Gastroesophageal sphincter (tissue), 4 donors: Measurements from ENCODE around the gene CEP72. TPM values are rescaled to one million over a fixed set of nuclear protein-coding genes. Genes with fewer than 3 reads are reported as not detected.

Experiments
- ATAC-seq: fragments of 150-250 bp; one replicate; pipeline ENCODE4 v1.9.1; 2016; ENCODE audit warnings: mild to moderate bottlenecking, moderate library complexity
- H3K27ac ChIP-seq, 4 donors: fragments of 200-600 bp; sonication (generic) in 3 of 4; 1 replicate in 3 of 4; 2 replicates in 1 of 4; pipeline ENCODE4 v1.5.1; 2016 to 2019
- H3K27me3 ChIP-seq: fragments of 200-600 bp; sonication (generic); one replicate; pipeline ENCODE4 v1.5.1; 2019
- H3K36me3 ChIP-seq, 2 donors: fragments of 200-600 bp; sonication (generic); one replicate each; pipeline ENCODE4 v1.5.1; 2019; ENCODE audit warnings: control low read depth in 1 of 2
- H3K4me1 ChIP-seq, 3 donors: fragments of 200-600 bp; sonication (generic); 1 replicate in 2 of 3; 2 replicates in 1 of 3; pipeline ENCODE4 v1.5.1; 2016 to 2019; ENCODE audit warnings: control low read depth in 2 of 3
- H3K4me3 ChIP-seq, 2 donors: fragments of 200-600 bp; sonication (generic); one replicate each; pipeline ENCODE4 v1.5.1; 2019; ENCODE audit warnings: mild to moderate bottlenecking in 1 of 2, moderate library complexity in 1 of 2
- H3K9me3 ChIP-seq, 3 donors: fragments of 200-600 bp; sonication (generic); one replicate each; pipeline ENCODE4 v1.5.1; 2017 to 2019; ENCODE audit warnings: control low read depth in 2 of 3
- EP300 ChIP-seq: sonication (generic); formaldehyde crosslinking; IDR thresholded peaks from one replicate; pipeline ENCODE4 v1.6.1; 2017; ENCODE audit warnings: antibody characterized with exemption, mild to moderate bottlenecking
- POLR2A ChIP-seq, 2 donors: fragments of 450-650 bp; IDR thresholded peaks; one replicate each; pipeline ENCODE4 v1.6.1; 2017; ENCODE audit warnings: antibody characterized with exemption in 2 of 2, mild to moderate bottlenecking in 2 of 2, moderate library complexity in 1 of 2
- POLR2AphosphoS5 ChIP-seq: sonication (generic); formaldehyde crosslinking; IDR thresholded peaks from one replicate; pipeline ENCODE4 v1.6.1; 2017; ENCODE audit warnings: antibody characterized with exemption
- WGBS, 2 donors: methylation state at CpG; one replicate each; pipeline ENCODE4 v1.1.5; 2018; ENCODE audit warnings: low coverage in 1 of 2; 5-methylcytosine and 5-hydroxymethylcytosine counted together
- total RNA-seq, 4 donors: library from RNA; depleted of rRNA; stranded (reverse); fragments of >200 nt; gene quantifications; one replicate each; pipeline ENCODE4 v1.1.0, GENCODE V29; 2016
- TF ChIP-seq, protein P1 (sequence below), 4 experiments: fragments of 200-600 bp in 2 of 4; fragments of 450-650 bp in 2 of 4; sonication (generic) in 1 of 4; IDR thresholded peaks; one replicate each; pipeline ENCODE4 v1.5.1; 2017 to 2019; ENCODE audit warnings: antibody characterized with exemption in 4 of 4, mild to moderate bottlenecking in 2 of 4, moderate library complexity in 2 of 4

The CEP72 gene
- total RNA-seq, 4 donors from 2014 or later: 2.1 to 8.7 (median 3.8) TPM

DNA sequence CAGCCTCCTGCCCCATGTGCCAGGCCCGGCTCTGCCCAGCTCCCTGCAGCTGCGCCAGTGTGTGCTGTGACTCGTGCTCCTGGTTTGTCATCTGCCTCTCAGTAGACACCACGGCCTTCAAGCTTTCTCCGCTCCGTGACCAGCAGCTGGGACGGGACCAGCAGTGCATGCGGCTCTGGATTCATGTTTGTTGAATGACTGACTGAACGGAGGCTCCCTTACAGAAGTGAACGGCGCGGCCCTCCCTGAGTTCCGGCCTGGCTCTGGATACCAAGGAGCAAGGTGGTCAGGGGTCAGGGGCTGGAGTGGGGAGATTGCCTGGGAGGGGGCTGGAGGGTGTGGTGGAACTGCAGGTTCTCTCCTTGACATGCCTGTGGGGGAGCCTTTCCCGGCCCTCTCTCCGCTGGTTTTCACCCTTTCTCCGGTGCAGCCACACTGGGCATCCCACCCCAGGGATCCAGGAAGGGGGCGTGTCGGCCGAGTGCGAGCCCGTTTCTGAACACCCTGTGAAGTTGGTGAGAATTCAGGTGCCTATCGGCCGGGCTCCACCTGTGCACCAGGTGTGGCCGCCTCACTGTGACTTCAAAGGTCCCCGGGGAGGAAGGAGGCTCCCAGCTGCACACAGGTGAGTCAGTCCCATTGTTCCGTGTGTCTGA is 11.1 kb upstream of the CEP72 start:
- Histone ChIP-seq H3K9me3 (no peaks in the 10 kb centered on the region), H3K4me1 (no peaks in the 10 kb centered on the region), H3K27ac (no peak overlapping the region), H3K27me3 (peaks cover 73% of the 10 kb centered on the region), H3K4me3 (no peak overlapping the region), H3K36me3 (no peaks in the 10 kb centered on the region)
- TF ChIP-seq, protein P1, sequence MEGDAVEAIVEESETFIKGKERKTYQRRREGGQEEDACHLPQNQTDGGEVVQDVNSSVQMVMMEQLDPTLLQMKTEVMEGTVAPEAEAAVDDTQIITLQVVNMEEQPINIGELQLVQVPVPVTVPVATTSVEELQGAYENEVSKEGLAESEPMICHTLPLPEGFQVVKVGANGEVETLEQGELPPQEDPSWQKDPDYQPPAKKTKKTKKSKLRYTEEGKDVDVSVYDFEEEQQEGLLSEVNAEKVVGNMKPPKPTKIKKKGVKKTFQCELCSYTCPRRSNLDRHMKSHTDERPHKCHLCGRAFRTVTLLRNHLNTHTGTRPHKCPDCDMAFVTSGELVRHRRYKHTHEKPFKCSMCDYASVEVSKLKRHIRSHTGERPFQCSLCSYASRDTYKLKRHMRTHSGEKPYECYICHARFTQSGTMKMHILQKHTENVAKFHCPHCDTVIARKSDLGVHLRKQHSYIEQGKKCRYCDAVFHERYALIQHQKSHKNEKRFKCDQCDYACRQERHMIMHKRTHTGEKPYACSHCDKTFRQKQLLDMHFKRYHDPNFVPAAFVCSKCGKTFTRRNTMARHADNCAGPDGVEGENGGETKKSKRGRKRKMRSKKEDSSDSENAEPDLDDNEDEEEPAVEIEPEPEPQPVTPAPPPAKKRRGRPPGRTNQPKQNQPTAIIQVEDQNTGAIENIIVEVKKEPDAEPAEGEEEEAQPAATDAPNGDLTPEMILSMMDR (IDR thresholded peaks at IDR 0.05): no peak
- TF ChIP-seq POLR2AphosphoS5 (no peak), POLR2A (IDR thresholded peaks at IDR 0.05) (no peak), EP300 (no peak)
- no peak for ATAC-seq
- WGBS, 2 donors: 76 to 87% methylated on average over 9 to 11 of the region's 26 CpGs

GRCh38 chr5:601771-602465 is 10.2 kb upstream of the CEP72 start:
- Histone ChIP-seq H3K4me3 (no peak overlapping the region), H3K27me3 (peaks cover 74% of the 10 kb centered on the region), H3K27ac (no peak overlapping the region), H3K9me3 (no peaks in the 10 kb centered on the region), H3K4me1 (no peaks in the 10 kb centered on the region), H3K36me3 (no peaks in the 10 kb centered on the region)
- no peak for TF ChIP-seq EP300
- no peak for TF ChIP-seq POLR2A (IDR thresholded peaks at IDR 0.05)
- no peak for TF ChIP-seq POLR2AphosphoS5
- TF ChIP-seq, protein P1 (IDR thresholded peaks at IDR 0.05): no peak
- 81% methylated on average over 12 of the region's 47 CpGs; no CpG with 5 or more reads in 1 of the 2 donors for WGBS, 2 donors
- ATAC-seq: no peak

DNA sequence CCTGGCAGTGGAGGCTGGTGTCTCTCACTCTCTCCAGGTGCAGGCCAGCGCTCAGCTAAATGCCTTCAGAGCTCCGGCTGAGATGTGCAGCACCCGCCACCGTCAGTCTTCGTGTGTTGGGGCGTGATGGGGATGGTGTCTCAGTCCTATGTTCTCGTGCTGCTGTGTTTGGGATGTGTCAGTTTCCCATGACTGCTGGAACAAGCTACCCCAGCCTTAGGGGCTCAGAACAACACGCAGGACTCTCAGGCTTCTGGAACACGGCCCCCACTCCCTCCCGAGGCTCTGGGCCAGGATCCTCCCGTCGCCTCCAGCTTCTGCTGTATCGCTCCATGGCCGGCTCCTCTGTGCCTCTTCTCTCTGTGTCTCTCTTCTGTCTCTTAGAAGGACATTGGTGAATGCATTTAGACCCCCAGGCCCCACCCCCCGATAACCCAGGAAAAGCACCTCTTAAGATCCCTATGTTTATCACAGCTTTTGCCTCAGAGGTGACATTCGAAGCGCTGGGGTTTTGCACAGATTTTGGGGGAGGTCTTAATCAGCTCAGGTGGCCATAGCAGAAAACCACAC is 9.6 kb upstream of the CEP72 start:
- no CpG with 5 or more reads among the region's 17 CpGs for WGBS, 2 donors
- no peak for ATAC-seq
- peaks cover 79% of the 10 kb centered on the region for H3K27me3 ChIP-seq

GRCh38 chr5:603081-603998 is 8.8 kb upstream of the CEP72 start:
- TF ChIP-seq, protein P1 (IDR thresholded peaks at IDR 0.05): no peak
- TF ChIP-seq EP300: no peak
- TF ChIP-seq POLR2A (IDR thresholded peaks at IDR 0.05): no peak
- TF ChIP-seq POLR2AphosphoS5: no peak
- H3K27ac ChIP-seq: no peak overlapping the region
- WGBS, 2 donors: 61% methylated on average over 4 of the region's 32 CpGs; no CpG with 5 or more reads in 1 of the 2 donors
- ATAC-seq: no peak
- H3K4me1 ChIP-seq: no peaks in the 10 kb centered on the region
- H3K36me3 ChIP-seq: no peaks in the 10 kb centered on the region
- peaks cover 86% of the 10 kb centered on the region for H3K27me3 ChIP-seq
- H3K4me3 ChIP-seq: no peak overlapping the region
- no peaks in the 10 kb centered on the region for H3K9me3 ChIP-seq

More for the DNA sequence above, 9.6 kb upstream of the CEP72 start:
- Histone ChIP-seq H3K4me3 (no peak overlapping the region), H3K9me3 (no peaks in the 10 kb centered on the region), H3K36me3 (no peaks in the 10 kb centered on the region), H3K27ac (no peak overlapping the region), H3K4me1 (no peaks in the 10 kb centered on the region)
- TF ChIP-seq, protein P1 (IDR thresholded peaks at IDR 0.05): no peak
